GM12874 (cell line): ENCODE measurements around the gene NFIA.

Experiments
- TF ChIP-seq, protein P1 (sequence below): IDR thresholded peaks from 2 replicates; pipeline ENCODE4 v1.5.1; 2011; ENCODE audit warnings: low read depth, mild to moderate bottlenecking, control low read depth, low read length, moderate library complexity; ENCODE audit not compliant: insufficient read depth

The NFIA gene

DNA sequence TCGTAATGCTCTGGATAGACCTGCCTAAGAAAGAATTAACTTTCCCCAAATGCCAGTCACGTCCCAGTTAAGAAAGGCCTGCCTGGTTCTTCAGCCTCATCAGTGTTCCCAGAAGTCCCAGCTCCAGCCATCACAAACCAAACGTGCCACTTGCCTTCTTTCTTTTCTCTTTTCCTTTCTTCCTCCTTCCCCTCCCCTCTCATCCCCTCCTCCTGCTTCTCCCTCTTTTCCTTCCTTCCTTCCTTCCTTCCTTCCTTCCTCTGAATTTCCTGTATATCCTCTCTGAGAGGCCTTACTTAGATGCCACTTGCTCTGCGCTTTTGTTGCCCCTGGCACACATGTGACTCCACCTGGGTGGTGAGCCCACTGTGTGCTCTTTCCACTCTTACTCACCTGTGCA is 228.2 kb downstream of the NFIA start:
- TF ChIP-seq, protein P1, sequence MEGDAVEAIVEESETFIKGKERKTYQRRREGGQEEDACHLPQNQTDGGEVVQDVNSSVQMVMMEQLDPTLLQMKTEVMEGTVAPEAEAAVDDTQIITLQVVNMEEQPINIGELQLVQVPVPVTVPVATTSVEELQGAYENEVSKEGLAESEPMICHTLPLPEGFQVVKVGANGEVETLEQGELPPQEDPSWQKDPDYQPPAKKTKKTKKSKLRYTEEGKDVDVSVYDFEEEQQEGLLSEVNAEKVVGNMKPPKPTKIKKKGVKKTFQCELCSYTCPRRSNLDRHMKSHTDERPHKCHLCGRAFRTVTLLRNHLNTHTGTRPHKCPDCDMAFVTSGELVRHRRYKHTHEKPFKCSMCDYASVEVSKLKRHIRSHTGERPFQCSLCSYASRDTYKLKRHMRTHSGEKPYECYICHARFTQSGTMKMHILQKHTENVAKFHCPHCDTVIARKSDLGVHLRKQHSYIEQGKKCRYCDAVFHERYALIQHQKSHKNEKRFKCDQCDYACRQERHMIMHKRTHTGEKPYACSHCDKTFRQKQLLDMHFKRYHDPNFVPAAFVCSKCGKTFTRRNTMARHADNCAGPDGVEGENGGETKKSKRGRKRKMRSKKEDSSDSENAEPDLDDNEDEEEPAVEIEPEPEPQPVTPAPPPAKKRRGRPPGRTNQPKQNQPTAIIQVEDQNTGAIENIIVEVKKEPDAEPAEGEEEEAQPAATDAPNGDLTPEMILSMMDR: no peak

GRCh38 chr1:61313906-61314422 is 231.6 kb downstream of the NFIA start:
- TF ChIP-seq, protein P1: no peak

DNA sequence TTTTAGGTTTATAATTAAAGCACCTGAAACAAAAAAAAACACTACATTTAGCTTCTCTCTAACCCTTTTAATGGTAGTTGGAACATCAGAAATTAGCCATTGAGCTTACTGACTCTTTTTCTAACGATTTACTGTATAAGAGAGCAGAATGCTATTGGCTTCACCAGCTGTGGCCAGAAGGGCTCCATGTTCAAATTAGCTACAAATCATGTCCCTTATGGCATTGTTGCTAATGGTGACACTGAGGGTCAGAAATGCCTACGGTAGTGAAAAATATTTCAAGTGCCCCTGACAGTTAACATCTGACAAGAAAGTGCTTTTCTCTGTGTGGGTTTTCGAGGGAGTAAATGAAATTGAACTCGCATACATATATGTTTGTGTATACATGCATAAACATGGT is 232.7 kb downstream of the NFIA start:
- TF ChIP-seq, protein P1: no peak

DNA sequence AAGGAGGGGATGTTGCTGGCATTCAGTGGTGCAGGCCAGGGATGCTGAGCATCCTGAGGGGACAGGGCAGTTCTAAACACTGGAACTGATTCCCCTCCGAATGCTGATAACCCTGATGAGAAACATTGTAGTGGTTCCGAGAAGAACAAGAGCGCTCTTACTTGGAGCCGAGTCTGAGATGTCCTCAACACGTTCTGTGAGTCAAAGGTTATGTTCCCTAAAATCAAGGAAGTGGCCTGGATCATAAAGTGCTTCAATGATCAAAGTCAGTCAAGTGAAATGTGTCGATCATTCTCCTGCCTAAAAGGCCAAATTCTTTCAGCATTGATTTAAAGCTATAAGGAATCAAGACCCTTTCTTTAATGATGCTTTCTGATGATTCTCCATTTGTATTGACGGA is 234.1 kb downstream of the NFIA start:
- TF ChIP-seq, protein P1: no peak

DNA sequence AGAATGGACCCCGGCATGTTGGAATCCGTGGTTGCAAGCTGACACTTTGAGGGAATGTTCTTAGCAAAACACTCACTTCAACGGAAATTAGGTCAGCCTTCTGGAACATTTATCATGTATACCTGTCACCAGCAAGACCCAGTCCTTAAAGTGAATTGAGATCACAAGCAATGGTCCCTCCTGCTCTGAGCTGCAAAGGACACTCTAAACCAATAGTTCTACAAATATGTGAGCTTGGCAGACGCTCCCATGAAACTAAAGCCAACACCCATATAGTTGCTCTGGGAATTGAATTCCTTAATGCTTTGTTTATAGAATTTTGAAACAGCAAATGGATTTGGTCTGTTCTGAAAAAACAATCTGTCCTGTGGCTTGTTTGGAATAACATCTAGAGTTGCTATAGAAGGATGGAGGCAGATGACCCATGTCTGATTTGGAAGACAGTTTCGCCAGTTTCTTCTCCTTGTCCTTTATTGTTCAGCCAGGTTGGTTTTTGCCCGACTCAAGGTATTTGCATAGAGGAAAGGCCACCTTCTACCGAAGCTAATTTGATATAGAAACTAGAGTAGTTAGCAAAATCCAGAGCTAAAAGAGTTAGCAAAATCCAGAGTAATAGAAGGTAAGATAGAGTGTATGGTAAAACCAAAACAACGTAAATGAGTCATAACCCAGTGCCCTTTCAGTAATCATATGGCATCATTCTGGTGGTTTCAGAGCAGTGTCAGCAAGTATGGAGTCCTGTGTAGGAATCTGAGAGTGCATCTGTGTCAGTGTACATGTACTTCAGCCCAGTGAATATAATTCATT is 236.2 kb downstream of the NFIA start:
- TF ChIP-seq, protein P1: no peak

- TF ChIP-seq, protein P1: no peak
These were observed 238.2 kb downstream of the NFIA start for GRCh38 chr1:61320575-61320974.

DNA sequence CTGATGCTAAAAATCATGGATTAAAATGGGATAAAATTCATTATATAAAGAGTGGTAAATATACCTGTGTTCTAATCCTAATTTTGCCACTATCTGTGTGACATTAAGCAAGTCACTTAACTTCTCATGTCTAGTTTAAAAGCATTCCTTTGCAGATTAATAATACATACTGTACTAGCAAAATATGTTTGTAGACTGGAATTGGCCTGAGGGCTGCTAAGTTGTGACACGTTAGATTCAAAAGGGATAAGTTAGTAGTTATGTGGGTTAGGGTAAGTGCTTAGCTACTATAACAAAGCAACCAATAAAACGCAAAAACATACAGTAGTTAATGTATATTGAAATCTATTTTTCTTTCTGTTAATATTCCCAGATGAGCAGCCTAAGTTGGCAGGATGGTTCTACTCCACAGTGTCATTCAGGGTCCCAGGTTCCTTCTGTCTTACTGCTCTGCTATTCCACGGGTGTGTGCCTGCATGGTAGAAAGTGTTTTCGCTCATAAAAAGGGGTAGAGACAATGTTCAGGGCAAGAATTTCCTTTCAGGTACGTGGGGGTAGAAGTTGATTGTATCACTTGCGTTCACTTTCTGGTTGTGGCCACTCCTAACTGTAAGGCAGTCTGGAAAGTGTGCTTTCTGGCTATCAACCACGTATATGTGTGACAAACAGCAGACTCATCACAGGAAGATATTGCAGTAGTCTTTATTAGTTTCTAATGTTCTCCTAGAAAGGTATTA is 239.8 kb downstream of the NFIA start:
- TF ChIP-seq, protein P1: no peak
